Measurements from ENCODE around the gene STIM1. TPM values are rescaled to one million over a fixed set of nuclear protein-coding genes. Genes with fewer than 3 reads are reported as not detected.
"Not testable (repeated sequence)": the region's sequence is repeated elsewhere in the genome, so short reads cannot be mapped to it uniquely, and the experiment has no call there.

STIM1 gene
- 36.3 and 46.4 TPM in 2 replicates for total RNA-seq
- 50.1 TPM for polyA plus RNA-seq (2012)

GRCh38 chr11:3854977-3855807, at the start of gene STIM1:
Gene STIM1, plus strand, starts transcription at chr11:3855664. Its CDS starts 607 bp downstream, at chr11:3856271.
- peak; percentile 95 for DNase-seq (ENCODE audit: low read depth)

DNA sequence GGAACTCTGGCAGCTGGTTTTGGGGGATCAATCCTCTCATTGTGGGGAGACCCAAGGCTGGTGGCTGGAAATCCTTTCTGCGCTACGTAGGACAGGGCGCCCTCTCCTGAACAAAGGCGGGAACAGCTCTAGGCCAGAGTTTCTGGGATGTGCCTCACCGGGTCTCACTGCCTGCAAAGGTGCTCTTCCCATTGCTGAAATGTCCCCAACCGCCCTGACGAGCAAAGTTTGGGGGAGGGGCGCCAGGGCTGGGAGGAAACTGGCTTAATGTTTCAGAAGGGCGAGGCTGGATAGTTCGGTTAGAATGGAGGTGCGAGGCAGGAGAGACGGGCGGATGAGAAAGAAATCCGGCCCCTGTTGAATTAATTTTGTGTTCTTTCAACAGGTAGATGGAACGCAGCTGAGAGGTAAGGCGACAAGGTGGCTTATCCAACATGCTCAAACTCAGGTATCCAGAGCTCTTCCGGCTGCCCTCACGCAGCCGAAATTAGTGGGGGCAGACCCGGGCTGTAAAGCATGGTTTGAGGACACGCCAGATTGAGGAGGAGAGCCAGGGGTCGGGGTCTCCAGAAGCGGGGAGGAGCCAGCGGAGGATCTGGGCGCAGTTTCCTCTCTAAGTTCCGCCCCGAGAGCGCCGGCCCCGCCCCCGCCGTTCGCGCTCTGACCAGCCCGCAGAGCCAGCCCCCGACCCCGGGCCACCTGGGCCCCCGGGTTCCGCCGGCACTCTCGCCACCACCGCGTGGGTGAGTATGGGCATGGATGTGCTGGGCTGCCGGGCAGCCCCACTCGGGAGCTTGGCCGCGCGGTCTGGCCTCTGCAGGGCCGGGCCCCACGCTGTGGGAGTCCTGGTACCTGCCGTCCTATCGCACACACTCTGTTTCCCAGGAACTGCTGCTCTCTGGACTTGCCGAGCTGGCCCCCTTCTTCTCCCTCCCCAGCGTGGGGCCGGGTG, 47.3 kb upstream of the STIM1 start, which contains the start of gene PGAP2:
Gene PGAP2 (plus strand): TSS at position 652 of the 952 bp plus-strand sequence. CDS start 2,700 bp downstream, outside the sequence.
- peak; percentile 64 for DNase-seq (ENCODE audit: low read depth)

- DNase-seq (ENCODE audit: low read depth): peak; percentile 8
Measured at GRCh38 chr11:3808861-3809623, 46.4 kb upstream of the STIM1 start.

- DNase-seq (ENCODE audit: low read depth): no peak
Measured at GRCh38 chr11:3809624-3809928, 45.9 kb upstream of the STIM1 start.

- DNase-seq (ENCODE audit: low read depth): no peak
Measured at GRCh38 chr11:3810446-3810845, 45.0 kb upstream of the STIM1 start.

GRCh38 chr11:3810951-3811350, 44.5 kb upstream of the STIM1 start:
- DNase-seq (ENCODE audit: low read depth): peak; percentile 58

DNA sequence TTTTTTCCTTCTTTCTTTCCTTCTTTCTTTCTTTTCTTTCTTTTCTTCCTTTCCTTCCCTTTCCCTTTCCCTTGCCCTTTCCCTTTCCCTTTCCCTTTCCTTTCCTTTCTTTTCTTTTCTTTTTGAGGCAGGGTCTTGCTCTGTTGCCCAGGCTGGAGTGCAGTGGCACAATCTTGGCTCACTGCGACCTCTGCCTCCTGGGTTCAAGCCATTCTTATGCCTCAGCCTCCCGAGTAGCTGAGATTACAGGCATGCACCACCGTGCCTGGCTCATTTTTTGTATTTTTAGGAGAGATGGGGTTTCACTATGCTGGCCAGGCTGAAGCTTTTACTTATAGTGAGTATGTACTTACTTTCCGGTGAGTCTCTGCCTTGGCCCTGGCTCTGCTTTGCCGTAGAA, 40.6 kb upstream of the STIM1 start:
- not testable (repeated sequence) for DNase-seq (ENCODE audit: low read depth)

- no peak for DNase-seq (ENCODE audit: low read depth)
Measured at GRCh38 chr11:3815845-3816244, 39.6 kb upstream of the STIM1 start.

- DNase-seq (ENCODE audit: low read depth): no peak
Measured at GRCh38 chr11:3816673-3817072, 38.8 kb upstream of the STIM1 start.

- DNase-seq (ENCODE audit: low read depth): no peak
Measured at GRCh38 chr11:3817181-3817800, 38.2 kb upstream of the STIM1 start.

- DNase-seq (ENCODE audit: low read depth): no peak
Measured at GRCh38 chr11:3820971-3821370, 34.5 kb upstream of the STIM1 start.

GRCh38 chr11:3822312-3822711, 33.2 kb upstream of the STIM1 start:
- DNase-seq (ENCODE audit: low read depth): no peak

DNA sequence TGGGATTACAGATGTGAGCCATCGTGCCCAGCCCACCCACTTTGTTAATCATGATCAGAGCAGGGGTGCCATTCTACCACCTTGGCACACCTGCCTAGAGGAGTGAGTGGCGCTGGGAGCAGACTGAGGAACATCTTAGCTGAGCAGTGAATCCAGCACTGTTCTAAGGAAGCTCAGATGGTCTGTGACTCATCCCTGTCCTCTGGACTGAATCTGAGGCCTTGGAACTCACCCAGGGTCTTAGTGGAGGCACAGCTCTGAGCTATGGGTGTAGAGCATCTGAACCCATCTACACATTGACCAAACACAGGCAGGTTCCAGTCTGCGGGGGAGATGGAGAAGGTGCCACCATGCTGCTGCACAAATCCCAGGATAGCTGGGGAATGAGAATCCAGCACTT, 32.2 kb upstream of the STIM1 start:
- DNase-seq (ENCODE audit: low read depth): peak; percentile 61

GRCh38 chr11:3823762-3824506, 31.5 kb upstream of the STIM1 start:
- no peak for DNase-seq (ENCODE audit: low read depth)

DNA sequence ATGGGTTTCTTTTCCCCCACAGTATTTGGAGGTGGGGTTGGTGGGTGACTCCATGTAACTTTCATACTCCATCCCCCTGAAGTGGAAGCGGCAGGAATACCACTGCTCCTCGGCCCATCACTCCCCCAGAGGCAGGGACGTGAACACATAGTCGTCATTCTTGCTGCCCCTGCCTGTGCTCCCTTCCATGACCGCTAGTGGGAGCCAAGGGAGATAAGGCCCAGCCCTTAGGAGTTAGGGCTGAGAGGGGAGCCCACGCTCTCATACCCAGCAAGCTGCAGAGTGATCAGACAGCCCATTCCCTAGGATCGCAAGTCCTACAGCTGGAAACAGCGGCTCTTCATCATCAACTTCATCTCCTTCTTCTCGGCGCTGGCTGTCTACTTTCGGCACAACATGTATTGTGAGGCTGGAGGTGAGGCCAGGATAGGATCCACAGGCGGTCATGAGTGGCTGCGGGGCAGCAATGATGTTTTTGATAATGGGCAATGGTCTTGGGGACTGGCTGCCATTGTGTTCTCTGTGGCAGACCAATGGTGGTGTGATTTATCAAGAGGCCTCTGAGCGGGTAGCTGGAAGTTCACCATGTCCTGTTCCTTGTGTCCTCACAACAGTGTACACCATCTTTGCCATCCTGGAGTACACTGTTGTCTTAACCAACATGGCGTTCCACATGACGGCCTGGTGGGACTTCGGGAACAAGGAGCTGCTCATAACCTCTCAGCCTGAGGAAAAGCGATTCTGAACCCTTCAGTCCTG, 30.6 kb upstream of the STIM1 start:
- DNase-seq (ENCODE audit: low read depth): no peak

DNA sequence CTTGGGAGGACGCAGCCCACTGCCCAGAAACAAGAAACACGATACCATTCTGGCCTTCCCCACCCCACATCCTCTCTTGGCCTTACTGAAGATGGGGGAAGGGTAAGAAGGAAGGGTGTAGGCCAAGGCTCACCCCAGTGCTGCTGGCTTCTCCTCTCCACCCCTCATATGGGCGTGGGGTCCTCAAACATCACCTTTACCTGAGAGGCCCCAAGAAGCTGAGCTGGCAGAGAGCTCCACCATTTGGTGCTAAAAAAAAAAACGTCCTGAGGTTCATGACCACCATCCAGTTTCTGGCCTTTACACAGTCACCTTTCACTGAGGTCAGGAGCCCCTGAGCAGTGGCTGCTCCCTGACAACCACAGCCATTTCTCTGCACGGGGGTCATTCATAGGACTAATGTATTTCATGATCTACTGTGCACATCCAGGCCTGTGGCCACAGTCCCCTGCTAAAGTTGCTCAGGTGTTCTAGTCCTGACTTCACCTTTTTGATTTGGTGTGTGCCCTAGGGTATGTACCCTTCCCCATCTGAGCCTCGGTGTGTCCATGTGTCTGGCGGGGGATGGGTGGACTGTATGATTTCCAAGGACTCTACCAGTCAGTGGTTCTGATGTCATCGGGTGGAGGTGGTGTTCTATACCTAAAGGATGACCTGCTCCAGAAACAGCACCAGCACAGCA, 29.9 kb upstream of the STIM1 start:
- DNase-seq (ENCODE audit: low read depth): no peak

- DNase-seq (ENCODE audit: low read depth): no peak
Measured at GRCh38 chr11:3826721-3827120, 28.7 kb upstream of the STIM1 start.

DNA sequence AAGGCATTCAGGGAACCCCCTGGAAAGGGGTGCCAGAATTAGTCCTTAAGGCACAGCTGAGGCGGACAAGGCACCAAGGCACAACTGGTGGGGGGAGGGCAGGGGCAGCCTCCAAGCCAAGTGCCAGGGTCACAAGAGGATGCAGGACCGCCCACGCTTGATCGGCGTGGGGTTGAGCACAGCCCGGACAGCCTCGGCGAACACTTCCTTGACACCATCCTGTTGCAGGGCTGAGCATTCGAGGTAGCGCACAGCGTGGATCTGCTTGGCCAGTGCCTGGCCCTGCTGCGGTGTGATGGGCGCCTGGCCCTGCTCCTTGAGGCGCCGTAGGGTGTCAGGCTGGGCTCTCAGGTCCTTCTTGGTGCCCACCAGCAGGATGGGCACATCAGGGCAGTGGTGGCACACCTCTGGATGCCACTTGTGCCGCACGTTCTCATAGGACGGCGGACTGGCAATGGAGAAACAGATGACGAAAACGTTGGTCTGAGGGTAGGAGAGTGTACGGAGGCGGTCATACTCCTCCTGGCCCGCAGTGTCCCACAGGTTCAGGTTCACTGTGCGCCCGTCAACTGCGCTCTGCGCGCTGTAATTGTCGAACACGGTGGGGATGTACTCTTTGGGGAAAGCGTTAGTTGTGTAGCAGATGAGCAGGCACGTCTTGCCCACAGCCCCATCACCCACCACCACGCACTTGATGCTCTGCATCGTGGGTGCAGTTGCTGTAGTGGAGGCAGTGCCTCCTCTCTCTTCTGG, 27.9 kb upstream of the STIM1 start:
- DNase-seq (ENCODE audit: low read depth): no peak

All from myocyte (in vitro differentiated cells).